ENCODE results near the gene COQ8A. TPM values are rescaled to one million over a fixed set of nuclear protein-coding genes. Genes with fewer than 3 reads are reported as not detected.
"Not testable (repeated sequence)": the region's sequence is repeated elsewhere in the genome, so short reads cannot be mapped to it uniquely, and the experiment has no call there.

The COQ8A gene
- total RNA-seq, 1 donor = 3.0 TPM

DNA sequence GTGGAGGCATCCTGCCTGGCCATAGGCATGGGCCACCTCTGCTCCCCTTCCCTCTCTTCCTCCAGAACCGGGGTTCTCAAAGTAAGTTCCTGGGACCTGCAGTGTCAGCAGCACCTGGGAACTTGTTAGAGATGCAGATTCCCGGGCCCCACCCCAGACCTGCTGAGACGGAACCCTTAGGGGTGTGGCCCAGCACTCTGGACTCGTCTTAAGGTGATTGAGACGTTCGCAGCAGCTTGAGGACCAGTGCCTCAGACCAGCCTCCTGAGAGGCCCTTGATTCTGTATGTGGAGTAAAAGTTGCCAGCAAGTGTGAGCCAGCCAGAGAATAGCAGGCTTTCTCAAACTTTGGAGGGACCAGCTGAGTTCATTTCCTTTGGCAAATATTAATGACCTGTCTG is 14.2 kb downstream of the COQ8A start:
- TF ChIP-seq, protein P1, sequence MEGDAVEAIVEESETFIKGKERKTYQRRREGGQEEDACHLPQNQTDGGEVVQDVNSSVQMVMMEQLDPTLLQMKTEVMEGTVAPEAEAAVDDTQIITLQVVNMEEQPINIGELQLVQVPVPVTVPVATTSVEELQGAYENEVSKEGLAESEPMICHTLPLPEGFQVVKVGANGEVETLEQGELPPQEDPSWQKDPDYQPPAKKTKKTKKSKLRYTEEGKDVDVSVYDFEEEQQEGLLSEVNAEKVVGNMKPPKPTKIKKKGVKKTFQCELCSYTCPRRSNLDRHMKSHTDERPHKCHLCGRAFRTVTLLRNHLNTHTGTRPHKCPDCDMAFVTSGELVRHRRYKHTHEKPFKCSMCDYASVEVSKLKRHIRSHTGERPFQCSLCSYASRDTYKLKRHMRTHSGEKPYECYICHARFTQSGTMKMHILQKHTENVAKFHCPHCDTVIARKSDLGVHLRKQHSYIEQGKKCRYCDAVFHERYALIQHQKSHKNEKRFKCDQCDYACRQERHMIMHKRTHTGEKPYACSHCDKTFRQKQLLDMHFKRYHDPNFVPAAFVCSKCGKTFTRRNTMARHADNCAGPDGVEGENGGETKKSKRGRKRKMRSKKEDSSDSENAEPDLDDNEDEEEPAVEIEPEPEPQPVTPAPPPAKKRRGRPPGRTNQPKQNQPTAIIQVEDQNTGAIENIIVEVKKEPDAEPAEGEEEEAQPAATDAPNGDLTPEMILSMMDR (IDR thresholded peaks at IDR 0.05; ENCODE audit: insufficient read depth, low read depth, low read length) = no peak
- DNase-seq (ENCODE audit: low read depth) = no peak

DNA sequence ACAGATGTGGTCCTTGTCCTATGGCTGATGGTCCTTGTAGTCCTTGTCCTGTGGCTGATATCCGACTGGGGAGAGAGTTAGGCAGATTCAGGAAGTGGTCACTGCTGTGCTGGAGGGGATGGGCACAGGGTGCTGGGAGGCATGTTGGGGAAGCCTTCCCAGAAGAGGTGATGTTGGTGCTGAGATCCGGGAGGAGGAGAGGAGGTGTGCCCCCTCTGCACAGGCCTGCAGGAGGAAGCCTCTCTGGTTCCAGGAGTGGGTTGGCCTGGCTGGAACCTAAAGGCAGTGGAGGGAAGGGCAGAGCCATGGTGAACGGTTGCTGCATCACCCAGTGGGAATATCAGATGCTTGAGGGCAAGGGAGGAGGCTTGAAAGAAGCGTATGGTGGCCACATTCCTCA is 14.7 kb downstream of the COQ8A start:
- no peak overlapping the region for H3K4me3 ChIP-seq (ENCODE audit: low read depth, low read length)

More for the DNA sequence above, 14.2 kb downstream of the COQ8A start:
- no peak overlapping the region for H3K4me3 ChIP-seq (ENCODE audit: low read depth, low read length)

DNA sequence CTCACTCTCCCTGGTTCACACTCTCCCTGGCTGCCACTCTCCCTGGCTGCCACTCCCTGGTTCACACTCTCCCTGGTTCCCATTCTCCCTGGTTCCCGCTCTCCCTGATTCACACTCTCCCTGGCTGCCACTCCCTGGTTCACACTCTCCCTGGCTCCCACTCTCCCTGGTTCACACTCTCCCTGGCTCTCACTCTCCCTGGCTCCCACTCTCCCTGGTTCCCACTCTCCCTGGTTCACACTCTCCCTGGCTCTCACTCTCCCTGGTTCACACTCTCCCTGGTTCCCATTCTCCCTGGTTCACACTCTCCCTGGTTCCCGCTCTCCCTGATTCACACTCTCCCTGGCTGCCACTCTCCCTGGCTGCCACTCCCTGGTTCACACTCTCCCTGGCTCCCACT is 15.8 kb downstream of the COQ8A start:
- DNase-seq (ENCODE audit: low read depth); H3K4me3 ChIP-seq (ENCODE audit: low read depth, low read length): not testable (repeated sequence)

More for the DNA sequence above, 14.7 kb downstream of the COQ8A start:
- no peak for DNase-seq (ENCODE audit: low read depth)
- TF ChIP-seq, protein P1 (IDR thresholded peaks at IDR 0.05; ENCODE audit: insufficient read depth, low read depth, low read length) = no peak

DNA sequence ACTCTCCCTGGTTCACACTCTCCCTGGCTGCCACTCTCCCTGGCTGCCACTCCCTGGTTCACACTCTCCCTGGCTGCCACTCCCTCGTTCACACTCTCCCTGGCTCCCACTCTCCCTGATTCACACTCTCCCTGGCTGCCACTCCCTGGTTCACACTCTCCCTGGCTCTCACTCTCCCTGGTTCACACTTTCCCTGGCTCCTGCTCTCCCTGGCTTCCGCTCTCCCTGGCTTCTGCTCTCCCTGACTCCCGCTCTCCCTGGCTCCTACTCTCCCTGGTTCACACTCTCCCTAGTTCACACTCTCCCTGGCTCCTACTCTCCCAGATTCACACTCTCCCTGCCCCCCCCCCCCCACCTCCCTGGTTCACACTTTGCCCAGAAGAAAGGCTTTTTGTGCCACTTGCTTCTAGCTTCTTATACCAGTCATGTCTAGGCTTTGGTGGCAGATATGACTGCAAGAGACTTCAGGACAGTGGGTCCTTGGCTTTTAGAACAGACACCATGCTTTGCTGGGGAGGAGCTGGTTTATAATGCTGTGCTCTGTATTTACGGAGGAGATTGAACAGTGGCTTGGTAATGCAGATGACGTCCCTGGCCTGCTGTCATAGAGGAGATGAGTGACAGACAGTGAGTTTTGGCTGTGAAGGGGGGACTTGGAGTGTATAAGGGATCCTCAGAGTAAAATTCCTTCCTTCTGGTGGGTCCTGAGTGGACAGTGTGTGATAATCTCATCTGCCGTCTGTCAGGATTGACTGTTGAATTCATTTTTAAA is 17.0 kb downstream of the COQ8A start:
- TF ChIP-seq, protein P1 (IDR thresholded peaks at IDR 0.05; ENCODE audit: insufficient read depth, low read depth, low read length) = no peak
- DNase-seq (ENCODE audit: low read depth) = no peak
- H3K4me3 ChIP-seq (ENCODE audit: low read depth, low read length) = no peak overlapping the region

DNA sequence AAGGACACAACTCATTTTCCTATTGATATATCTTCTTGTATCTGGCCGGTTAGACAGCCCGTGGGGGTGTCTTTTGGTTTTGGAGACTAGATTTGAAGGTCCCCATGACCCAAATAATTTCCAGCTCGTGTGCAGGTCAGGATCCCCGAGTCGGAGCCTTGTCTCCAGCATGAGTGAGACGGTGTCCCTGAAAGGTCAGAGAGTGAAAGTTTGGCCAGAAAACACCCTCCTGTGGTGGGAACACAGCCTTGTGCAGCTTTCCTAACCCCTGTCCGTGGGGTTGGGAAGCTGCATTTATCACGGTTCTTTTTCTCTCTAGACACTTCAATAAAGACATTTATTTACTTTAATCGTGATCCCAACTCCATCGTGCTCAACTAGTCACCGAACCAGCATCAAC is 17.6 kb downstream of the COQ8A start:
- TF ChIP-seq, protein P1 (IDR thresholded peaks at IDR 0.05; ENCODE audit: insufficient read depth, low read depth, low read length) = no peak
- DNase-seq (ENCODE audit: low read depth) = no peak
- no peak overlapping the region for H3K4me3 ChIP-seq (ENCODE audit: low read depth, low read length)

DNA sequence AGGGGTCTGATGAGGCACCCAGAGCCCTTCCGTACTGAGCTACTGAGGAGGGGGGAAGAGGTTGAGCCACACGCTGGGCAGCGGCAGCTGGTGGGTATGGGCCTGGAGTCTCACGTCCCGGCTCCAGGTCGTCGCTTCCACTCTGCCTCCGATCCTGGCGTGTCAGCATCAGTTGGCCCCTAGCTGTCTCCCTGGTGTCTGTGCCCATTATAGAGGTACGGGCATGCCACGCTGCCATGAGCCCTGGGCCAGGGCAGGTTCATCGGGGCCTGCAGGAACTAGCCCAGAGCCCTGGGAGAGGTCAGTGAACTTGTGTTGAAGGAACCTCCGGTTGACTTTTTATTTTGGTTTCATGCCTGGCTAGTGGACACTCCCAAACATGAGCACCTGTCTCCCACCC is 18.2 kb downstream of the COQ8A start:
- H3K4me3 ChIP-seq (ENCODE audit: low read depth, low read length) = no peak overlapping the region
- DNase-seq (ENCODE audit: low read depth) = no peak
- TF ChIP-seq, protein P1 (IDR thresholded peaks at IDR 0.05; ENCODE audit: insufficient read depth, low read depth, low read length) = no peak

DNA sequence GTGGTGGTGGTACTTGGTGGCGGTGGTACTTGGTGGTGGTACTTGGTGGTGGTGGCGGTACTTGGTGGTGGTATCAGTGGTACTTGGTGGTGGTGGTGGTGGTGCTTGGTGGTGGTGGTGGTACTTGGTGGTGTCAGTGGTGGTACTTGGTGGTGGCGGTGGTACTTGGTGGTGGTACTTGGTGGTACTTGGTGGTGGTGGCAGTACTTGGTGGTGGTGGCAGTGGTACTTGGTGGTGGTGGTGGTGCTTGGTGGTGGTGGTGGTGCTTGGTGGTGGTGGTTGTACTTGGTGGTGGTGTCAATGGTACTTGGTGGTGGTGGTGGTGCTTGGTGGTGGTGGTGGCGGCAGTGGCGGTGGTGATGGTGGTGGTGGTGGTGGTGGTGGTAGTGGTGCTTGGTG is 20.2 kb downstream of the COQ8A start:
- no peak overlapping the region for H3K4me3 ChIP-seq (ENCODE audit: low read depth, low read length)
- DNase-seq (ENCODE audit: low read depth) = no peak
- TF ChIP-seq, protein P1 (IDR thresholded peaks at IDR 0.05; ENCODE audit: insufficient read depth, low read depth, low read length) = no peak
